Endometrium (tissue), 2 donors: ENCODE data around the gene SORCS2.
"Not testable (repeated sequence)": the region's sequence is repeated elsewhere in the genome, so short reads cannot be mapped to it uniquely, and the experiment has no call there.

Experiments used
- FAIRE-seq: peaks from 2 replicates; lab custom pipeline; 2012; peaks lifted over from hg19 to GRCh38; lab: Jason Lieb, UNC
- donor health status: control.
- donor health status: control.

SORCS2 gene

GRCh38 chr4:7199771-7200441 lies 7.6 kb downstream of the SORCS2 start:
- FAIRE-seq, result no peak

DNA sequence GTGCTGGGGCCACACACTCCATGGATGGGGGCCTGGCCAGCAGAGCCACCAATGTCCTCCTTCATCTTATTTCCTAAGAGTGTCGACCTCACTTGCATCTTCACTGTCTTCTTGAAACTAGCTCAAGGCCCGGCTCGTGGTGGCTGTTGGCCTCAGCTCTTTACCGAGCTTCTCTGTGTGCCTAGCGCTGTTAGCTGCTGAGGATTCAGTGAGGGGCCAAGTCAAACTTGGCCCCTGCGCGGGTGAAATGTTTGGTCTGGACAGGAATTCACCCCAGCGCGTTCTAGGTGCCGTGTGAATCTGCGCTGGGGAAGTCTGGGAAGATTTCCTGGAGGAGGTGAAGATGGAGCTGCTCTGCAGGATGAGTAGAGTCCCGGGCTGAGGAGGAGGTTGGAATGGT lies 8.5 kb downstream of the SORCS2 start:
- FAIRE-seq, result no peak

- FAIRE-seq, result no peak
These were observed 9.3 kb downstream of the SORCS2 start for GRCh38 chr4:7201420-7202305.

DNA sequence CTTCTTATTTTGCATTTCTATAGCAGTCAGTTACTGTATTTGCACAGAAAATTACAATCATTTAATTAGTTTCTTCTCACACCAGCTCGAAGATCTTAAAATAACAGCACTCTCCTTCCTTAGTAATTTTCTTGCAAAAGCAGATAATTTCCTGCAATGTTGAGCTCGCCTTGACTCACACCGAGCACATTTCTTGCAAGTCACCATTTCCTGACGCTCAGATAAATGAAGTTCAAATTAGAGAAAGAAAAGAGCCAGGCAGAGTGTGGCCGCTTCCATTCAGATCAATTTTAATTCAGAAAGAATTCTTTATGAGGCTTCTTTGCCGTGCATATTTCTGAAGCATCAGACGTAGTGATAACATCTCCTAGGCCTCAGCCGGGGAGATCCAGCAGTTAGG lies 10.1 kb downstream of the SORCS2 start:
- FAIRE-seq, result no peak

GRCh38 chr4:7204656-7205387 lies 12.5 kb downstream of the SORCS2 start:
- FAIRE-seq, result no peak

DNA sequence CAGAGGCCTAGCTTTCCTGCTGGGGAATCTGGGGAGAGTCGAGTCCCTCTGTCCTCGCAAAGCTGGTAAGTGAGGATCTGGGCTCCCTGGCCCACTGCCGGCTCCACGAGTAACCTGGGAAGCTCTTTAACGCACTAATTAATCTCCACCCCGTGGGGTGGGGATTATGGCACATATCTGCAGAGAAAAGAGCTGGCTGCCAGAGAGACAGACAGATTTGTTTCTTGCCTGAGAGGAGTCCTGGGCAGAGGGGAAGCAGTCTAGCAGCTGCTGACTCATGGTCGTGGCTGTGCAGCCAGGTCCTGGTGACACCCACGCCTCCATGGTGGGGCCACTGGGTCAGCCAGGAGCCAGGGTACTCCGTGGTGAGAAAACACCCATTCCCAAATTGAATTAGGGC lies 14.0 kb downstream of the SORCS2 start:
- FAIRE-seq, result no peak

DNA sequence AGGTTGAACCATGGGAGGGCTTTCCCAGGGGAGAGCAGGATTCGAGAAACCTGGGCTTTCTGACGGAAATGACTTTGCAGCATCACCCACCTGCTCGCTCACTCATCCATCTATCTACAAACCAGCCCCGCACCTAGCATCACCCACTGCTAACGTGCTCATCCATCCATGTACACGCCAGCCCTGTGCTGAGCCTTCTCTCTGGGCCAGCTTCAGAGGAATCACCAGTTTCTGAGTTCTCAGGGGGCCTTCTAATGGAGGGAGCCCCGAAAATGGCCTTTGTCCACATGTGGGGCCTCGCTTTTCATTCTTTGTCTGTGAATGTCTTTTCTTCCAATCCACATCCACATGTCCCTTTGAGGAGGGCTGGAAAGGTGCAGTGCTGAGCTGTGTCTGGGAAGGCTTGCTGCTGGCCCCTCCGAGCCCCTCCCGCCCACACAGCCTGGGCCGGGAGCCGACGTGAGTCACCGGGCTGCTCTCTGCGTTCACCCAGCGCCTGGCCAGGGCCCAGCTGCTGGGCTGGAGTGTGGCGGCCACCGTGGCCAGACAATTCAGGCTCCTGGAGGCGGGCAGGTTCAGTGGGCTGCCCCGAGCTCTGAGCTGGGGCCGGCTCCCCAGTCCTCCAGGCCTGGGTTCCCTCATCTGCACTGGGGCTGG lies 14.7 kb downstream of the SORCS2 start:
- FAIRE-seq, result no peak

DNA sequence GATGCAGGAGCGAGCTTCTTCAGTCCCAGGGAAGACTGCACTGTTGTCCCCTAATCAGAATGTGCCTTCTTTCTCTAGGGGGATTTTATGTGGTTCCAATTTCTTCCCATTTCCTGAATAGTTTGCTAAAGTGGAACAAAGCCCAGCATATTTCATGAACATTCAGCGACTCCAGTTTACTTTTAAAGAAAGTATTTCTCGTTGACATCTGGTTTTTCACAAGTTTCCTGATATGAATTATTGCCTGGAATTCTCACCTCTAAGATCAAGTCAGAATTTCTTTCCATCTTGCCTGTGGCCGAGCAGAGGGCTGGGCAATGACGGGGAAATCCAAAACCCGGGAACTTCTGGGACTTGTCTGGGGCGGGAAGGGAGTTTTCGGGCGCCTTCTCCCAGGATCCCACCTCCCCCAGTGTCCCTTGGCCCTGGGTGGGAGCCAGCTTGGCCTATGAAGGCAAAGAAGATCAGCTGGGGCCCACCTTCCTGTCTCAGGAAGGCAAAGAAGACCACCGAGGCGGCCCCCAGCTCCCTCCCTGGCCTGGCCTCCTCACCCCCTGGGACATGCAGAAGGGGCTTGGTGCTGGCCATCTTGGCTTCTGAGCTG lies 15.4 kb downstream of the SORCS2 start:
- no peak for FAIRE-seq

- no peak for FAIRE-seq
These were observed 16.4 kb downstream of the SORCS2 start for GRCh38 chr4:7208509-7209451.

- FAIRE-seq, result no peak
These were observed 17.4 kb downstream of the SORCS2 start for GRCh38 chr4:7209699-7210098.

DNA sequence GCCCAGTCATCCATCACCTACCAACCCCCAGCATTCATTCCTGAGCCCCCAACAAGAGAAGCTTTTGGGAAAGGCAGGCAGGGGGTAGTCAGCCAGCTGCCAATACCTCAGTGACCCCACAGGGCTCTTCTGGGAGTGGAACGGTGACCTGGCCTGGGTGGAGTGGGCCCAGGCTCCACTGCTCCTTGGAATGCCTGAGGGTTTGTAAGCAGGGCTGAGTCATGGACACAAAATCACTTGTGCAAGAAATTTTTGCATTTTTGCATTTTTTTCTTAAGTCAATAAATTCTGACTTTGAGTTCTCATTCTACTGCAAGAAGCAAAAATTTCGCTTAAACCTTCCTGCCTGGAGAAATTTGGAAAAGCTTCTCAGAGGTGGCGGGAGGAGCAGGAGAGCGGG lies 18.5 kb downstream of the SORCS2 start:
- no peak for FAIRE-seq

- FAIRE-seq, result no peak
These were observed 19.9 kb downstream of the SORCS2 start for GRCh38 chr4:7212101-7212674.

- FAIRE-seq, result no peak
These were observed 20.6 kb downstream of the SORCS2 start for GRCh38 chr4:7212921-7213320.

GRCh38 chr4:7213807-7214206 lies 21.5 kb downstream of the SORCS2 start:
- no peak for FAIRE-seq

DNA sequence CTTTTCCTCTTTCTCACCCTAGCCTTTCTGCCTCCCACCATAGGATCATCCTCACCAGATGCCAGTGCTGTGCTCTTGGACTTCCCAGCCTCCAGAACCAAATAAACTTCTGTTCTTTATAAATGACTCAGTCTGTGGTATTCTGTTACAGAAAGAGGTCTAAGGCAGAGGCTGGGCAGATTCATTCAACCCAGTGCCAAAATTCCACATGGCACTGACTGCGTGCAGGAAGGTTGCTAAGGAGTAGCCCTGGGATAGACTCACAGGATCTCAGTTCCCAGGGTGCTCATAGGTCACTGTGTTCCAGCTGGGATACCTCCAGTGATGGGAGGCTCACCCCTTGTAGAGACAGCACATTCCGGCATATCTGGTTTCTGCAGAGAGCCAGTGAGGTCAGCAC lies 22.0 kb downstream of the SORCS2 start:
- no peak for FAIRE-seq

- not testable (repeated sequence) for FAIRE-seq
These were observed 22.8 kb downstream of the SORCS2 start for GRCh38 chr4:7215187-7215586.

DNA sequence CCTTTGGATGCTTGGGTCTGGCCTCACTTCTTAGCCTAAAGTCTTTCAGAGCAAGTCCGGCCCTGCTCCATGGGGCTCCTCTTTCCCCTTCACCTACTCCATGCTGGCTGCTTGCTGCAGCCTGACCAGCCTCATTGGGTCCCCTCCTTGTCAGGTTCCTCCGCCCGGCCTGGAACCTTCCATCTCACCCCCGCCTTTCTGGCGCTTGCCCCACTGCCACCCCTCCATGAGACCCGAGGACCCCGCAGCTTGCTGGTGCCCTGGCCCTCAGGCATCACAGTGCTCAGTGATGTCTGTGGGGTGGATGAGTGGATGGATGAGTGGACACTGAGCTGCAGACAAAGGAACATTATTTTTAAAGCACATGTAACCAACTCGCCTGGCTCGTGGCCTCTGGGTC lies 24.7 kb downstream of the SORCS2 start:
- no peak for FAIRE-seq

DNA sequence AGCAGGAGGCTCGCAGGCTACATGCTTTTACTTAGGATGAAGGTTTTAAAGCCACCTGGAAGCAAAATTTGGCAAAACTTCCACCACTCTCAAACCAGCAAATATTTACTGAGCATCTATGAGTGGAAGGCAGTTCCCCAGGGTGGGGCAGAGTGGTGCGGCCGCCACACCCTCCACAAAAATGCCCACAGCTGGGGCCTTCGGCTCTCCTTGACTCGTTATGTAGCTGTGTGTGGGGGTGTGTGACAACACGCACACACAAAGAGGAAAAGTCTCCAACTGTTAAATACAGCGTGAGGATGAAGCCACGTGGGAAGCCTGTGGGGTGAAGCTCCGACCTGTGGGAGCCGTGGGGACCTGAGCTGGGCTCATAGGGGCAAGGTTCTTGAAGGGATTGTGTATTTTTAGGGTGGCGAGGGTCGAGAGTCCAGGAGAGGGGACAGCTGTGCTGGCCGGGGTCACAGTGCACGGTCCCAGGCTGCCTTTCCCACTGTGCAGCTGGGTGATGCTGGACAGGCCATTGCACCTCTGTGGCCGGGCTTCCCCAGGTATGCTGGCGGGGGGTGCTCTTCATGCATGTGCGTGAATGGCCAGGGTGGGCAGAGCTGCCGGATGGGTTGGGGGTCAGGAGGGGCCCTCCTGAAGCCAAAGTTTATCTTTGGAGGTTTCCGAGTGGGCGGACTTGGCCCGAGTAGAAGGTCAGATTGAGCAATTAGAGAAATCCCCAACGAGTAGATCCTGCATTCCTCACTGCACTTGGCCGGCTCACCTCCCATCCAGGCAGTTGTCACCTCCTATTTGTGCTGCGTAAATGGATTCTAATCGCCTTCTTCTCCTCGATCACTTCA lies 25.4 kb downstream of the SORCS2 start:
- FAIRE-seq, result no peak

DNA sequence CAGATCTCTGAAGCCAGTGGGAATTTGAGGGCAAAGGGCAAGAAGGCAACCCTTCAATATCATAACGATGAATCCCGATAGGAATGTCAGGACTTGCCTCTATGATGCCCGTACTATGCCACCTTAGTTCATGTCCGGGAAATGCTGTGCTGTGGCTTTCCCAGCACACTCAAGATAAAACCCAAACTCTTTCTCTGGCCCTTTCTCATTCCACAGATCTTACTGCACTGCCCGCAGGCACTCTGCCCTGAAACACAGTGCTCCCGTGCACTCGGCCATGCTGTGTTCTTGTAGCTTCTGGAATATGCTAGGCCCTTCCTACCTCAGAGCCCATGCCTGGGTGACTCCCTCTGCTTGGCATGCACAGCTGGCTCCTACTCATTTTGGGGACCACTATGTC lies 26.3 kb downstream of the SORCS2 start:
- no peak for FAIRE-seq

DNA sequence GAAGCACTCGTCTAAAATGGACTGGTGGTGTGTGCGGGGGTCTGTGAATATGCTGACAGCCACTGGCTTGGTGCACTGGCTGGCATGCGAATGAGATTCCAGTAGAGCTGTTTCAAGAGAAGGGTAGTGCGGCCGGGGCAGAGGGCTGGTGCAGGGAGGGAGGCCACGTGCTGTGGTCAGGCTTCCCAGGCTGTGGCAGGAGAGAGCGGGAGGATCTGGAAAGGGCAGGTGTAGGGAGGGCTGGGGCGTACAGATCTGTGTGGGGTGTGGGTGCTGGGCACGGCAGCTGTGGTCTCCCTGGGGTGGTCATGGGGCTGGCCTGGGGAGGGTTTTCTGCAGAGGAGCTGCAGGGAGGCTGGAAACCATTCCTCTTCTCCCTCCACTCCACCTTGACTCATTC lies 30.2 kb downstream of the SORCS2 start:
- FAIRE-seq, result no peak
